B cell (primary cell): Measurements from ENCODE around the gene FAM184B.

Experiments
- CTCF ChIP-seq: fragments of 200-600 bp; IDR thresholded peaks from one replicate; pipeline ENCODE4 v1.8.0; 2022; ENCODE audit warnings: antibody characterized with exemption, mild to moderate bottlenecking
- EZH2 ChIP-seq: IDR thresholded peaks from 2 replicates; pipeline ENCODE4 v1.6.1; 2012; ENCODE audit warnings: borderline replicate concordance, low read depth, mild to moderate bottlenecking, moderate library complexity, low read length; ENCODE audit not compliant: insufficient read depth, poor library complexity, severe bottlenecking

- TF ChIP-seq CTCF (no peak), EZH2 (no peak)
These were observed 197.5 kb downstream of the FAM184B start for GRCh38 chr4:17583941-17584340.
